ENCODE measurements around the gene GPS2. TPM values are rescaled to one million over a fixed set of nuclear protein-coding genes. Genes with fewer than 3 reads are reported as not detected.

The GPS2 gene
- total RNA-seq, 1 donor from 2014 or later: 76.0 TPM

DNA sequence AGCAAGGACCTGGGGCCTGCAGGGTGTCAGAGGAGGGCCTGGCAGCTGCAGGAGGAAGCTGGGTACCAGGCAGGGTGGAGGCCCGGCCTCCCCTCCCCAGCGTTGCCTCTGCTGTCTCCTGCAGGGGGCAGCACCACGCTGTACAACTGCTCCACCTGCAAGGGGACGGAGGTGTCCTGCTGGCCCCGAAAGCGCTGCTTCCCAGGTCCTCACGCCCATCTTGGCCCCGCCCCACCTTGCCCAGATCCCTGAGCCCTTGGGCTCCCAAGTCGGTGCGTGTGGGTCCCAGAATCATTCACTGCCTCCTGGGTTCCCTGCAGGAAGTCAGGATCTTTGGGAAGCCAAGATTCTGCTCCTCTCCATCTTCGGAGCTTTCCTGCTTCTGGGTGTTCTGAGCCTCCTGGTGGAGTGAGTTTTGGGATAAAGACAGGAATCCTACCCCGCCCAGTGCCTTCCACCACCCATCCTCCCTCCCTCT is 41.0 kb upstream of the GPS2 start:
- TF ChIP-seq CTCF (IDR thresholded peaks at IDR 0.05; ENCODE audit: insufficient read depth, low read length, poor library complexity, severe bottlenecking): peak; percentile 90
- Histone ChIP-seq H3K4me3 (ENCODE audit: low read depth, low read length) (no peak overlapping the region), H3K36me3 (ENCODE audit: control insufficient read depth, insufficient read depth, low read length) (no peaks in the 10 kb centered on the region), H3K27me3 (ENCODE audit: control insufficient read depth, insufficient read depth, low read length) (no peaks in the 10 kb centered on the region)
- DNase-seq (ENCODE audit: low read depth): no peak

DNA sequence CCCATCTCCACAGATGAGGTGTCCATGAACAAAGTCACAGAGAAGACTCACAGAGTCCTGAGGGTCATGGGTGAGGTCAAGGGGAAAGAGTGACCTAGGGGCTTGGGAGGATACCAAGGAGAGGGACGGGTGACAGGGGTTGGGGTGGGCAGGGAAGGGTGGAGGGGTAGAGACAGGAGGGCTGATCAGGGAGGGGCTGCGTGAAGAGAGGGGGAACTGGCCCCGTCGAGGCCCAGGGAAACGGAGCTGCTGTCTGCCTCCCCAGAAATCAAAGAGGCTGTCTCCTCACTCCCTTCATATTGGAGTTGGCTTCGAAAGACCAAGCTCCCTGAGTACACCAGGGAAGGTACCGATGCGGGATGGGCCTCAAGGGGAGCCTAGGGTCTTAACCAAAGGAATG is 40.4 kb upstream of the GPS2 start:
- no peaks in the 10 kb centered on the region for H3K36me3 ChIP-seq (ENCODE audit: control insufficient read depth, insufficient read depth, low read length)
- no peaks in the 10 kb centered on the region for H3K27me3 ChIP-seq (ENCODE audit: control insufficient read depth, insufficient read depth, low read length)
- no peak overlapping the region for H3K4me3 ChIP-seq (ENCODE audit: low read depth, low read length)
- TF ChIP-seq CTCF (IDR thresholded peaks at IDR 0.05; ENCODE audit: insufficient read depth, low read length, poor library complexity, severe bottlenecking): no peak
- DNase-seq (ENCODE audit: low read depth): no peak

DNA sequence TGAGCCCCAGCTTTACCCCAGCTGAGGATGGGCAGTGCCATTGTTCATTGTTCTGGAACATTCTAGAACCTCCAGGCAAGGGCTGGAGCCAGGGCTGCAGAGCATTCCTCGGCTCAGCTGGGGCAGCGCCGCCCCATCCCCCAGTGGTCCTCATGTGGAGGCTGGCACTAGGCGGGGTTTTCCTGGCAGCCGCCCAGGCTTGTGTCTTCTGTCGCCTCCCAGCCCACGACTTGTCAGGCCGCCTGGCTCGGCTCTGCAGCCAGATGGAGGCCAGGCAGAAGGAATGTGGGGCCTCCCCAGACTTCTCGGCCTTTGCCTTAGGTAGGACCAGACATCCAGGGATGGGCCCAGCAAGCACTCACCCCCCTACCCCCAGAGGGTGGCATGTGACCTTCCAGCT is 39.9 kb upstream of the GPS2 start, which contains the start of gene TMEM95:
TMEM95 (plus strand) TSS at position 104 of the 400 bp plus-strand sequence; CDS start at position 153, 49 bp downstream.
- H3K4me3 ChIP-seq (ENCODE audit: low read depth, low read length): no peak within 1 kb of the TSS
- no peak for DNase-seq (ENCODE audit: low read depth)
- H3K27me3 ChIP-seq (ENCODE audit: control insufficient read depth, insufficient read depth, low read length): no peaks in the 10 kb centered on the region
- no peaks in the 10 kb centered on the region for H3K36me3 ChIP-seq (ENCODE audit: control insufficient read depth, insufficient read depth, low read length)
- no peak for TF ChIP-seq CTCF (IDR thresholded peaks at IDR 0.05; ENCODE audit: insufficient read depth, low read length, poor library complexity, severe bottlenecking)

- no peak for TF ChIP-seq CTCF (IDR thresholded peaks at IDR 0.05; ENCODE audit: insufficient read depth, low read length, poor library complexity, severe bottlenecking)
- no peak for DNase-seq (ENCODE audit: low read depth)
- no peak overlapping the region for H3K4me3 ChIP-seq (ENCODE audit: low read depth, low read length)
Measured at GRCh38 chr17:7354262-7354843, 39.2 kb upstream of the GPS2 start.

GRCh38 chr17:7352910-7353635 is 37.9 kb upstream of the GPS2 start:
- no peak for DNase-seq (ENCODE audit: low read depth)
- Histone ChIP-seq H3K4me3 (ENCODE audit: low read depth, low read length) (peak overlapping the region; percentile 89), H3K27me3 (ENCODE audit: control insufficient read depth, insufficient read depth, low read length) (no peaks in the 10 kb centered on the region), H3K36me3 (ENCODE audit: control insufficient read depth, insufficient read depth, low read length) (no peaks in the 10 kb centered on the region)
- no peak for TF ChIP-seq CTCF (IDR thresholded peaks at IDR 0.05; ENCODE audit: insufficient read depth, low read length, poor library complexity, severe bottlenecking)

More at GRCh38 chr17:7354262-7354843, 39.2 kb upstream of the GPS2 start:
- Histone ChIP-seq H3K27me3 (ENCODE audit: control insufficient read depth, insufficient read depth, low read length) (no peaks in the 10 kb centered on the region), H3K36me3 (ENCODE audit: control insufficient read depth, insufficient read depth, low read length) (no peaks in the 10 kb centered on the region)
